ENCODE measurements around the gene STK11.

GRCh38 chr19:1214862-1215731, 9.5 kb downstream of the STK11 start:
- TF ChIP-seq CTCF (IDR thresholded peaks at IDR 0.05; ENCODE audit: low read length) = no peak
- no peak for TF ChIP-seq EZH2 (optimal IDR thresholded peaks at IDR 0.05; ENCODE audit: low read depth, low read length)

Measured in MM.1S (cell line).